ENCODE measurements around the gene ENGASE.

ENGASE gene

DNA sequence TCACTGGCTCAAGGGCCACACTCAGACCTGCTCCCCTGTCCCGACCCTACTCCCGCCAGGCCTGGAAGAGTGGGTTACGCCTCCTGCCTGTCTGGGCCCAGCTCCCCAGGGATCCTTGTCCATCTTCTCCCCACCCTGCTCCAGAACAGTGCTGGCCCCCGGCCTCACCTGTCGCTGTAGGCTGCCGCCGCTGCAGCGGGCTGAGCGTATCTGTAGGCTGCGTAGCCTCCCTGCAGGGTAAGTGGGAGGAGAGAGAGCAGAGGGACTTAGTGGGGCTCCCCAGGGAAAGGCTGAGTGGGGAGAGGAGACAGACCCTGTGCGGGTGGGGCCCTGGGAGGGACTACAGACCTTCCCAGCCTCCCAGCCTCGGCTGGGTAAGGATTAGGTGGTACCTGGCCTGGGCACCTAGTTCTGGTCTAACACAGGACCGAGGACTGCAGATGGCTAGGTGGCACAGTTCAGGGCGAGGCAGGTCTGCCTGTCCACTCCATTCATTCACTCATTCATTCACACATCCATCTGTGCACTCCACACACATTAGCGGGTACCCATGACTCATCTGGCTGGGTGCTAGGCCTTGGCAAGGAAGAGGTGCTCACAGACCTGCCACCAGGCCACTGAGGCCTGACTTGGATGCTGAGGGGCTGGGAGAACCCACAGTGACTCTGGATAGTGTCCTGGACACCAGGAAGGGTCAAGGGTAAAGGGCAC lies 20.9 kb downstream of the ENGASE start:
- DNase-seq: no peak

DNA sequence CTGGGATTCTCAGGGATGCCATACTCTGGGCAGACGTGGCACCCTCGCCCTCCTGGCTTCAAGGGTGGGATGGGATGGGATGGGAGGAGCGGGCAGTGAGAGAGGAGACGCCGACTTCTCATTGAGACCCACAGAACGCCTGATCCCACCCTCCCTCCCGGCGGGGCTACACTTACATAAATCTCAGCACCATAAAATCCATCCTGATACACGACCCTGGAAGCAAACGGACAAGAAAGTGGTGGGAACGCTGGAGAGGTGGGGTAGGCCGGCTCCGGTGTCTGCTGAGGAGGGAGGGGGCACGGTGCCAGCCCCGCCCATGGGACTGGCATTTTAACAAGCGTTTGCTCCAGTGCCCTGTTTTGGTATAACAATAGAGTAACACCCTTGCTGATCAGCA lies 21.9 kb downstream of the ENGASE start:
- no peak for DNase-seq

DNA sequence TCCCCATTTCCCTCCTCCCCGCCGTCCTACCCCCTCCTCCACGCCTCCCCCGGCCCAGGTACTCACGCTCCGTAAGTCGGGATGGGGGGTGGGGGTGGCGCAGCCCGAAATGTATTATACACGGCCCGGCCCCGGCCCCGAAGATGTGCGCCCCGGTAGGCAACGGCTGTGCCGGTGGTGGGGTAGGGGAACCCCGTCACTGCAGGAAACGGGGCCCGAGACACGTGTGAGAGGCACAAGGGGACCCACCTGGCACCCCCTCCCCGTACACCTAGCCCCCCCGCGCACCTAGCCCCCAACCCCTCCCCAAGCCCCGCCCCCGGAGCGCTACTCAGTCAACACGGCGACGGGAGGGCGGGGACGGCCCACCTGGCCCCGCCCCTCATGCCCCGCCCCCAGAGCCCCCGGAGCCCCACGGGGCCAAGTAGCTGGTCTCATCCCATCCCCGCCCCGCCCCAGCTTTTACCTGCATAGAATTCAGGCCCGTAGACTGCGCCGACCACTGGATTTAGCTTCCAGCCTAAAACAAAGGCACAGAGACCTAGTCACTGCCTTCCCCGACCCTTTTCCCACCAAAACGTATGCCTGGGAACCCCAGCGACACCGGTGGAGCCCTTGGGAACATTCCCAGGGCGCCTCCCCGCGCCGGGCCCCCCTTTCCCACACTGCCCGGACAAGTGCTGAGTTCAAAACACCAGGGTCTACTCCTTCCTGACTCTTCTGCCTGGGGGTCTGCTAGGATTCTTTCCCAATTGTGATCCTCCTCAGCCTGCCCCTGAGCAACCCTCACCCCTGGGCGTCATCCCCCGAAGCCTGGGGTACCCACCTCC lies 22.8 kb downstream of the ENGASE start:
- no peak for DNase-seq

DNA sequence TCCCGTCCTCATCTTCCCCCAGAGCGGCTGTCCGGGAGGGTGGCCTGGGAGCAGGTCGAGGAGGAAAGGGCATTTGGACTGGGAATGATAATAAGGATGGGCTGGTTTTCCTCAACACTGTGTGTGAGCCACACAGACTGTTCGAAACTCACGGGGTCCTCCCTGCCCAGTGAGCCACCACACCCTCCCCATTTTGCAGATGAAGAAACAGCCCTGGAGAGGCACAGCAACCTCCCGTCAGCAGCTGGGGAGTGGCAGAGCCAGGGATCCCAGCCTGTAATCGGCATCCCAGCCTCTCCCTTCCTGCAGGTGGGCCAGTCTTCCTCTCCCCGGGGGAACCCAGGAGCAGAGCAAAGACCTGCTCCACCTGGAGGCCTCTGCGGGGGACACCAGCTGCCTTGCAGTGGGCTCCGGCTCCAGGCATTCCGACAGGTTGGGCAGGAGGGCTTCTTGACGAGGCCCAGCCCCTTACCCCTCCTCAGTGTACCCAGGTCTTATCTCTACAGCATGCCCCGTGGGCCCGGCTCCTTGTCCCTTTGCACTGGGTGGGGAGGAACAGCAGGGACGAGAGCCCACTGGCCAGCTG lies 23.8 kb downstream of the ENGASE start:
- DNase-seq: no peak

DNA sequence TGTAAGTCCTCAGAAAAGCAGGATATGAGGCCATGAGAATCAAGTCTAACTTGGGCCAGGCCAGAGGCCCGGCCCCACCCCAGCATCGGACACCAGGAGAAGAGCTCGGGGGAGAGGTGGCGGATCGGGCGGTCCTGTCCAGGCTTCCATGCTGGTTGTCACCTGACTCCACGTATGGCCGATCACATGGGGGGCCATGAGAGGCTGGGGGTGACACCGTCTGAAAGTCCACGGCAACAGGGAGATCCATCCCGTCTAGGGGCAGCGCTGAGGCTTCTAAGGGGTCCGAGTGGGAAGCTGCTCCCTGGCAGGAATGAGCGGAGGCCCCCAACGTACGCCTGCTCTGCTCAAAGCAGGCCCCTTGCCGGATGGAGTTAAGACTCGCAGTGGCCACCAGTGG lies 25.8 kb downstream of the ENGASE start:
- DNase-seq: no peak

DNA sequence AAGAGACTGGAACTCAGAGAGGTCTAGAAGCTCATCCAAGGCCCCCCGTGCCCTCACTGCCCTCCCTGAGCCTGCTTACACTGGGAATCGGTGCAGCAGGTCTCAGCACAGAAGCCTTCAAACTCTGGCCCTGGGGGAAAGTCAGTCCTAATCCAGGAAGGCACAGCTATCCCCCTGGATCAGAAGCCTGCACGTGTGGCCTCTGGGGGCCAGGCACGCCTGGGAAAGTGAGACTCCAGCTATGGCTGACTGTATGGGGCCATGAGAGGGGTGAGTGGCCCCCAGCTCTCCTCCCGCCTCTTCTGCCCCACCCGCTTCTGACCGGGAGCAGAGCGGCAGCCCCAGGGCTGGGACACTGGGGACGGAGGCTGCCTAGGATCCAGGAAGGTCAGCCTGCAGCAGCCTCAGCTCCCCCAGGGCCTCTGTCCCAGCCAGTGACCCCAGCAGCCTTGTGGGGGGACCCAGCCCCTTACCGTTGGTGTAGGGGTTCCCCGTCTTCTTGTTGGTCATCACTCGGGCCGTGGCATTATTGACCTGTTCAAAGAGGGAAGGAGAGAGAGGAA lies 26.6 kb downstream of the ENGASE start:
- no peak for DNase-seq

DNA sequence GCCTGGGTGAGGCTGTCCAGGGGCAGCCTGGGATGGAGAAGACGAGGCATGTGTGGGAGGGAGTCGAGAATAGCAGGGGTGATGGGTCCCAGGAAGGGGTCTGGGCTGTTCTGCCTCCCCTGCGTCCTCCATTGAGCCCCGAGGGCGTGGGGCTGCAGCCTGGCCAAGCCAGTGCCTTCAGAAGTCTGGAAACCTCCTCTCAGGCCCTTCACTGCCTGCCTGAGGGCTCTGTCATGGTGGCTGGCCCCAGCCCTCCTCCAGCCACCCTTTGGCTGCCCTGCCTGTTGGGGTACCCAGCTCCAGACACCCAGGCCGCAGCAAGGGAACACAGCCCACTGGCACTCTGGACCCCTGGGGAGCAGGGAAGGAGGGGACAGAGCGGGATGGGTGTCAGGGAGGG lies 27.6 kb downstream of the ENGASE start:
- DNase-seq: no peak

DNA sequence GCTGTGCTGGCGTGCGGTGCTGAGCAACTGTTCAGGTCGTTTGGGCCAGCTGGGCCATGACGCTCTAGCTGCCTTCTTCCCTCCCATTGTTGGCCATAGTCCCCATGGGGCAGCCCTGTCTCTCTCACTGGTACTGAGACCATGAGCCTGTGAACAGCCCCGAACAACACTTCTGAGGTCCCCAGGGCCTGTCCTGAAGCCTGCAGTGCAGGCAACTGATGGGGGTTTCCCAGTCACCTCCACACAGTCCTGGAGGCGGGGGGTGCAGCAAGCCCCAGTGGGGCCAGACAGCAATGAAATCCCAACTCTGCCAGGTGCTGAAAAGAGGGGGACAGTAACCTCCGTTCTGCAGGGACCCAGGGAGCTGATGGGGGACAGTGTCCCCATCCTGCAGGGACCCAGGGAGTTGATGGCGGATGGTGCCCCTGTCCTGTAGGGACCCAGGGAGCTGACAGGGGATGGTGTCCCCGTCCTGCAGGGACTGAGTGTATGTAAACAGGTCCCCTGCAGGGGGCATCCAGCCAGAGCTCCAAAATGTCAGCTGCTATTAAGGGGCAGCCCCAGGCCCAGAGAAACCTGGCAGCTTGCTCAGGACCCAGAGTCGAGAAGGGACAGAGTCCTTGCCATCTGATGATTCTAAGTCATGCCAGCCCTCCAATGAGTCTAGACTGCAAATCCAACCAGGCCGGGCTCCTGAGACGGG lies 30.4 kb downstream of the ENGASE start:
- no peak for DNase-seq

DNA sequence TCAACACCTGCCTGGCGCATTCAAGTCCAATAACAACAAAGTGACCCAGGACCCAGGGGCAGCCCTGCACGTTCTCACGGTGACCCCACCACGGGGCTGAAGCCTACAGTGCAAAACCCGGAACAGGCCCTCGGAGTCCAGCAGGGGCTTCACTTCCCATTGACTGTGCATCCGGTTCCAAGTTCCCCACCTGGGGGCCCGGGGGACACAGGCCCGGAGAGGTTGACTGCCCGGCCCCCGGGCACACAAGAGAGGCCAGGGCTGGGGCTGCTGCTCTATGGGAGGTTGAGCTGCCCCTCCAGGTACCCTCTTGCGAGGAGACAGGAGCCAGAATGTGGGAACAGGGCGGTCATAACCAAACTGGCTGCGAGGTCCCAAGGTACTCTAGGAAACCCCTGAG lies 31.3 kb downstream of the ENGASE start:
- DNase-seq: no peak

DNA sequence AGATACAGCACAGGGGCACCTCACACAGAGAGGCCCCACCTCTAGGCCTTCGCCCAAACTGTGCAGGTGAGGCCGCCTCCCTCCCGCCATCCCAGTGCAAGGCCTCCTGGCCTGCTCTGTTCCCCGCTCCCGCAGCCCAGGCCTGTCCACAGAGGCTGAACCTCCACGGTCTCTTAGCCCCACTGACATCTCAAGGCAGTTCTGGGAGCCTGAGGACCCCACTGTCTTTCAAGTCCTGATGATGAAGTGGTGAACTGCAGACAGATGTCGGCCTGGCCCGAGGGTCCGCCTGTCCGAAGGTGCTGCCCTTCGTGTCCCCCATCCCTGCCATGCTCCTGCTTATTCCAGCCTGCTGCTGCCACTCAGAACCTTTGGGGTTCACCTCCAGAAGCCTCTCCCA lies 32.3 kb downstream of the ENGASE start:
- no peak for DNase-seq

DNA sequence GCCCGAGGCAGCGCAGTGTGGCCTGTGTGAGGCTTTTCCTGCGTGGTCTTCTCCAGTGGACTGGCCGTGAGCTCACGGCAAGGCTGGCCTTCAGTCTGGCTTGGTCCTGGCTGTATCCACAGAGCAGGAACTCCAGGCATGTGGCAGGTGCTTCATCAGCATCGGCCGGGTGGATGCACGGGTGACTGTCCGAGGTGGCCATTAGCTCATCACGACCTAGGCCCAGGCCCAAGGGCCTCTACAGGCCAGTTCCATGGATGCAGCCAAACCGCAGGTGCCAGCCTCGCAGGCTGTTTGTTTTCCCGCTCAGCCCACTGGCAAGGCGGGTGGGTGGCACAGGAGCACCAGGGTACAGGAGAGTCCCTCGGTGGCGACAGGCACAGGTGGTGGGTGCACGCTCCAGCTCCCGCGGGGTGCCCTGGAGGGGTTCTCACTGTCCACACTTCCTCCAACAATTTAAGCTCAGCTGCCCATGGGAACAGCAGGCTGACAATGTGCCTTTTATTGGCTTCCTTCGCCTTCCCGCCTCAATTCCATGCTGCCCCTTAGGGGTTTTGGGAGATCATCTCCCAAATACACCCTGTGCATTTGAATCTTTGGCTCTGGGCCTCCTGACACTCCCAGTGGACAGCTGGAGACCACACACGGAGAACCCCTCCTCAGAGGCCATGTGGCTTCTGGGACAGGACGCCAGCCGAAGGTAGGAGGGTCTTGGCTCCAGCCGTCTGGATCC lies 33.0 kb downstream of the ENGASE start:
- no peak for DNase-seq

DNA sequence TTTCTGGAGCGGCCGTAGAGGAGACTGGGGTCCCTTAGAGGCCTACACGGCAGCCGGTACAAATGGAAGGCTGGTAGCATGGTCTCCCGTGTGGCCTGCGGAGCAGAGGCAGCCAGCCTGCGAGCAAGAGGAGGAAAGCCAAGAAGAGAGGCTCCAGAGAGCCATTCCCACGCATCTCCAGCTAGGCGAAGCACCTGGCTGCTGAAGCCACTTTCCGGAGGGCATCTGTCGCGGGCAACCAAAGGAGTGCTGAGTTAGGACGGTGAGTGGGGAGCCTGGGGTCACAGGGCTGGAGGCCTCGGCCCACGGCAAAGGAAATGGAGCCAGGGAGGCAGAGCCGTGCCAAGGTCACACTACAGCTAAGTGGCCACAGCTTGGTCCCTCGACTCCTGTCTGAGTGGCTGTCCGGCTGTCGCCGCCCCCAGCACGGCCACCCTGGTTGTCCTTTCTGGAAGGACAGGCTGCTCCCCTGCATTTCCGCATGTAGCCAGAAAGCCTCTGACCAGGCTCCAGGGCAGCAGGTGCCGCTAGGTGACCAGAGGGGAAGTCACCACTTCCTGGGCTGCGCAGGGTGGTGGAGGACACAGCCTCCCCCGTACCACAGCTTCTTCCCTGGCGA lies 33.7 kb downstream of the ENGASE start:
- DNase-seq: no peak

DNA sequence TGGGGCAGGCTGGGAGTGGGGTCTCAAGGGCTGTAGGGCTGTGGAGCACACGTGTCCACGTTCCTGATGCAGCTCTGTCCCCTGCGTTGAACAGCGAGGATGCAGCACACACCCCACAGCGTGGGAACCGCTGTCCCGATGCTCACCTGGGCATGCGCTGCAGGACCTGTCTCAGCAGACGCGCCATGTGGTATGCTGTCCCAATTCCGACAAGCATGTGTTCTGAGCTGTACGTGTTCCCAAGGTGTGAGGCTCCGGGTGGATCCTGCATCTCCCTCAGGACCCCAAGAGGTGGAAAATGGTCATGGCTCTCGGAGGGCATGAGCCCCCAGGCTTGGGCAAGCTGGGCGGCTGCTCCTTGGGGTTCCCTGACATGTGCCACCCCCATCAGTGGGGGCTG lies 34.2 kb downstream of the ENGASE start:
- DNase-seq: no peak

DNA sequence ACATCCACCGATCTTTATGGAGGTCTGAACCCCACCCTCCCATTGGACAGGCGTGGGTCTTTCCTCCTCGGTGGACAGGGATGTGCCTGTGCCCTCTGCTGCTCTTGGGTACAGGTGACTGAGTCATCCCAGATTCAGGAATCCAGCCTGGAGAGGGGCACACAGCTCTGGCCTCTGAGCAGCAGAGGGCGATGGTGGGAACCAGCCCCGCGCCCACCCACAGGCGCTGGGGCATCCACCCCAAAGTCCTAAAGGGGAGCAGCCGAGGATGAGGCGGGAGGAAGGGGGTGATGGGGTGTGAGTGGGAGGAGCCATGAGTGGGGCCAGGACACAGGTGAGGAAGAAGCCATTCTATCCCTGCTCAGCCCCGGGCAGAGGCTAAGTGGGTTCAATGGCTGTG lies 35.0 kb downstream of the ENGASE start:
- no peak for DNase-seq

DNA sequence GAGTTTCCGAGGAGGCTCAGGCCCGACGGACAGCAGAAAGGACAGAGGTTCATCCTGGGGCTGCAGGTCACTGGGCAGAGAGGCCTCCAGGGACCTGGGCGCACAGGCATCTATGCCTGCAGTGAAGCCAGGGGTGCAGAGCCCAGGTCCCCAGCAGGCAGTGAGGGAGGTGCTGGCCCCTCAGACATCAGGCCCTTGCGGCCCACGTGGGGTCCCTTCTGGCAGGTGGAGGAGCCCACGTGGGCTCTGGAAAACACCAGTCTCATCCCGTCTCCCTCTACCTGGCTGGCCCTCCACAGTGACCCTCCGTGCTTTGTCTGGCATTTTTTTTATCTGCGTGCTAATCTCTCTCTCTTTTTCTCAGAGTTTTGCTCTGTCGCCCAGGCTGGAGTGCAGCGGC lies 36.5 kb downstream of the ENGASE start:
- DNase-seq: no peak

DNA sequence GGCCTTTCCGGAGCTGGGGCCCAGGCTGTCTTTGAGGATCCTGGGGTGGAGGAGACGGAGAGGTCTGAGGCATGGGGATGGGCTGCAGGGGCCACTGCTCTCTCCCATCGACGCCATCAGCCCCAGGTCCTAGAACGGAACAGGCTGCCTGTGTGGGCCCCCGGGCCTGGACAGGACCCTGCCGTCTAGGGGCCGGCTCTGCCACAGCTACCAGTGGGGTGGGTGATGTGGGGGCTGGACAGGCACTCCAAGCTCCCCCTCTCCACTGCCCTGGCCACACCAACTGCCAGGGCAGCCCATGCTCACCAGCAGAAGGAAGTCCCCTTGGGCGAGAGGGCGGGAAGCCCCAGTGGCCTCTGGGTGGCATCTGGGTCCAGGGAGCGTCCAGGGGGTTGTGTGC lies 37.8 kb downstream of the ENGASE start:
- DNase-seq: no peak

DNA sequence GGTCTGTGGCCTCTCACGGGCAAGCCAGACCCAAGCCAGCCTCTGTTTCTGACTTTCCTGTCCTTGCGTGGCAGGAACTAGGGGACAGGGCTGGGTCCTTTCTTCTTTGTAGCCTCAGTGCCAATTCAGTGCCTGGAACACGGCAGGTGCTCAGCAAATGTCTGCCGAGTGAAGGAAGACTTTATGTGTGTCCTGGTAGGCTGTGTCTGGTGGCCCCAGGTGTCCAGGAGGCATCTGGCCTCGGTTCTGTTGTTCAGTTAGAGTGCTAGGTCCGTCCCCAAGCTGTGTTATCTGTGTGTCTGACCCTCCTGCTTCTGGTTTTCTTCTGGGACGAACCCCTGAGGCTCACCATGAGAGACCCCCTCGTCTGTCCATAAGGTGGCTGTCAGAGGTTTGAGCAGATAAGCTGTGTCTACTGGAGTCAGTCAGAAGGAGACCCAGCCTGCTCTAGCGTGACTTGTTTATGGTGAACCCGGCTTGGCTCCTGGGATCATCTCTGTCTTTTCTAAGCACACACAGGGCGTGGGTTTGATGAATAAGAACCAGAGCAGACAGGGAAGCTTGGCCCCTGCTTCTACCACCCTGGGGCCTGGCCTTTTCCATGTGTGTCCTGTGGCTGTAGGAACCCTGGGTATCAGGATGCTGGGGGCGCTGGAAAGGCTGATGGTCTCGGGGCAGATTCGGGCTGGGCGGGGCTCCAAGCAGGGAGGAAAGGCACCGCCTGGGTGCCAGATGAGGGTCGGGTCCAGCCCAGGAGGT lies 39.3 kb downstream of the ENGASE start:
- DNase-seq: no peak

DNA sequence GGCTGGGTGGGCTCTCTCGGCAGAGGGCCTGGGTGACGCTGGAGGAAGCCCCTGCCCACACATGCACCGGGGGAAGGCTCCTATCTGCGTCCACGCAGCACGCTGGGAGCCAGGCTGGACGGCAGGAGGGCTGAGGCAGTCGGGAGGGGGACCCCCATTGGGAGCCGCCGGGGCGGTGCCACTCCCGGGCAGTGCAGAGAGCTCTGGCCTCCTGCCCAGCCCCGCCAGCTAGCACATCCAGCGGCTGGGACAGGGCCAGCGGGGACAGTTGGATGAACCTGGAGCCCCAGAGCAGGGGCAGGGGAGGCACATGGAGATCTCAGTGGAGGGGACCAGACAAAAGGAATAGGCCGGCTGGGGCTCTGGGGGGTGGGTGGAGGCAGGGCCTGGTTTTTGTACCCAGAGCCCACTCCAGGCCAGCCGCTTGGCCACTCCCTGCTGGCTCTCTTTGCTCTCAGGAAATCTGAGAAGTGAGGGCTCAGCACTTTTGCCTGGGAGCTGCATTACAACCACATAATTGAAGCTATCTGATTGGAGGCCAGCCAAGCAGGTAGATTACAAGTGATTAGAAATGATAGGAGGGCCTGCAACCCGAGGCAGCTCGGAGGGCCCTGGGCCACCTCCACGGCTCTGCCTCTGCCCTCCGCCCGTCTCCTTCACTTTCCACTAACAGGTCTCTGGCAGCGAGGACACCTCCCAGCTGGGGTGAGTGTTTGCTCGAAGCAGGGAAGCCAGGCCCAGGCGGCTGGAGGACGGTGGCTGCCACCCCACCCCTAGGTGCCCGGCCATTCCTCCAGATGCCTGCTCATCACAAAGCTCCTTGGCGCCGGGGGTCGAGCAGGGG lies 40.1 kb downstream of the ENGASE start:
- DNase-seq: no peak

DNA sequence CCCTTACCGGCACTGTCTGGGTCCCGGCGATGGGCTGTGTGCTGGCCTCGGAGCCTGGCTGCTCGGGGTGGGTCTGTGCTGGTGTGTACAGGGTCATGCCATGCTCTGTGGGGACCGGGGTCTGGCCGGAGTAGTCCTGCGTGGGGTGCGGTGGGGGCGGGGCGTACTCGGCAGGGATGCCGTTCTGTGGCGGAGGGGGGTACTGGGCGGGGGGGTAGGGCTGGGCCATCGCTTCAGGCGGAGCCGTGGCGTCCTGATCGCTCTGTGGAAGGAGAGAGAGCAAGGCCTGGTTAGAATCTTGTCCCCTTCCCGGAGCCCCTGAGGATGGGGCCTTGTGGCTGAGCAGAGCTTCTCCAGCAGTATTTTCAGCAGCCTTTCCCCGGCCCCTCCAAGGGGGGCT lies 40.9 kb downstream of the ENGASE start:
- no peak for DNase-seq

Measured in GDM1 (cell line).